H1 (cell line): ENCODE measurements around the gene INVS. TPM values are rescaled to one million over a fixed set of nuclear protein-coding genes. Genes with fewer than 3 reads are reported as not detected.

Experiments used
- CTCF ChIA-PET: fragments of 300-600 bp; sonication (Branson Sonifier 250); formaldehyde crosslinking; loops from one replicate; lab custom pipeline; 2021; ENCODE audit not compliant: partially characterized antibody; lab: Charles Lee
- POLR2A ChIA-PET: fragments of 300-600 bp; sonication (Branson Sonifier 250); formaldehyde crosslinking; loops from one replicate; lab custom pipeline; 2021; ENCODE audit warnings: inconsistent platforms; ENCODE audit not compliant: partially characterized antibody; lab: Charles Lee
- DNase-seq, 2 experiments: peaks; one replicate each; pipeline versions ENCODE4 v3.0.0 to v3.0.0-alpha.2; 2010 to 2022; ENCODE audit warnings: low spot score in 2 of 2, low read depth in 1 of 2, mixed read lengths in 1 of 2
- FAIRE-seq: peaks from 2 replicates; lab custom pipeline; 2011; peaks lifted over from hg19 to GRCh38; lab: Jason Lieb, UNC
- H2AFZ ChIP-seq: 2 replicates; pipeline ENCODE4 v1.8.1; 2012; ENCODE audit warnings: low read length, inconsistent platforms
- H2AK5ac ChIP-seq: 2 replicates; pipeline ENCODE4 v1.6.1; 2013; ENCODE audit warnings: low read depth, low read length
- H2BK120ac ChIP-seq: replicated peaks from 2 replicates; pipeline ENCODE3; 2013; ENCODE audit warnings: low read depth, low read length, inconsistent platforms
- H2BK12ac ChIP-seq: 2 replicates; pipeline ENCODE4 v1.6.1; 2013; ENCODE audit warnings: low read depth, low read length
- H2BK15ac ChIP-seq: 2 replicates; pipeline ENCODE4 v1.6.1; 2013; ENCODE audit warnings: low read length
- H2BK20ac ChIP-seq: 2 replicates; pipeline ENCODE4 v1.6.1; 2013; ENCODE audit warnings: low read length
- H2BK5ac ChIP-seq: 2 replicates; pipeline ENCODE4 v1.6.1; 2013; ENCODE audit warnings: low read depth, low read length
- H3K14ac ChIP-seq: 2 replicates; pipeline ENCODE4 v1.6.1; 2013; ENCODE audit warnings: inconsistent platforms; ENCODE audit not compliant: insufficient read length
- H3K18ac ChIP-seq: 2 replicates; pipeline ENCODE4 v1.6.1; 2013; ENCODE audit warnings: low read length; ENCODE audit errors: extremely low read depth
- H3K23ac ChIP-seq: 2 replicates; pipeline ENCODE4 v1.6.1; 2013; ENCODE audit warnings: inconsistent platforms; ENCODE audit not compliant: insufficient read length
- H3K23me2 ChIP-seq: 2 replicates; pipeline ENCODE4 v1.6.1; 2013; ENCODE audit warnings: low read depth, low read length
- H3K27ac ChIP-seq: 2 replicates; pipeline ENCODE4 v1.6.1; 2011; ENCODE audit warnings: low read depth, low read length, inconsistent platforms
- H3K27me3 ChIP-seq, 4 experiments: replicated peaks in 1 of 4; 1 replicate in 1 of 4; 2 replicates in 3 of 4; pipeline versions ENCODE4 v1.6.1 to v1.8.1; 2011 to 2013; ENCODE audit warnings: low read length in 3 of 4, mild to moderate bottlenecking in 3 of 4, inconsistent platforms in 2 of 4, mixed read lengths in 2 of 4, moderate library complexity in 1 of 4; ENCODE audit not compliant: control insufficient read depth in 3 of 4, insufficient read depth in 3 of 4; ENCODE audit errors: extremely low read depth in 1 of 4
- H3K36me3 ChIP-seq, 4 experiments: 2 replicates each; pipeline versions ENCODE4 v1.6.1 to v1.8.1; 2011 to 2013; ENCODE audit warnings: mild to moderate bottlenecking in 4 of 4, low read length in 3 of 4, moderate library complexity in 2 of 4, control low read depth in 1 of 4, inconsistent platforms in 1 of 4; ENCODE audit not compliant: insufficient read depth in 4 of 4, control insufficient read depth in 2 of 4
- H3K4ac ChIP-seq: replicated peaks from 2 replicates; pipeline ENCODE3; 2013; ENCODE audit warnings: low read length, low read depth, mixed read lengths, inconsistent platforms; ENCODE audit not compliant: insufficient read length
- H3K4me1 ChIP-seq, 4 experiments: replicated peaks in 1 of 4; 1 replicate in 1 of 4; 2 replicates in 3 of 4; pipeline versions ENCODE4 v1.6.1 to v1.8.1; 2011 to 2013; ENCODE audit warnings: low read length in 3 of 4, inconsistent platforms in 2 of 4, mixed read lengths in 1 of 4; ENCODE audit not compliant: insufficient read depth in 4 of 4, control insufficient read depth in 3 of 4
- H3K4me2 ChIP-seq, 2 experiments: 2 replicates each; pipeline versions ENCODE4 v1.6.1 to v1.8.1; 2011 to 2013; ENCODE audit warnings: low read depth in 2 of 2, low read length in 2 of 2, control low read depth in 1 of 2, inconsistent platforms in 1 of 2, mild to moderate bottlenecking in 1 of 2; ENCODE audit not compliant: insufficient read depth in 1 of 2
- H3K4me3 ChIP-seq, 4 experiments: fragments of 200-600, 300-600 bp in 1 of 4; sonication (generic), shearing (Covaris generic), sonication (Bioruptor Twin) in 1 of 4; 2 replicates each; pipeline versions ENCODE4 v1.5.1 to v1.8.1; 2011 to 2016; ENCODE audit warnings: low read length in 4 of 4, low read depth in 3 of 4, control low read depth in 2 of 4, inconsistent platforms in 2 of 4, mild to moderate bottlenecking in 2 of 4, mixed read lengths in 1 of 4, moderate library complexity in 1 of 4; ENCODE audit not compliant: insufficient read depth in 2 of 4; ENCODE audit errors: extremely low read depth in 1 of 4
- H3K56ac ChIP-seq: replicated peaks from 2 replicates; pipeline ENCODE3; 2013; ENCODE audit warnings: low read depth, mild to moderate bottlenecking, mixed read lengths, low read length, inconsistent platforms; ENCODE audit not compliant: insufficient read length
- H3K79me1 ChIP-seq: 2 replicates; pipeline ENCODE4 v1.6.1; 2013; ENCODE audit warnings: low read depth, low read length, control low read depth
- H3K79me2 ChIP-seq, 2 experiments: 2 replicates each; pipeline versions ENCODE4 v1.6.1 to v1.8.1; 2012 to 2013; ENCODE audit warnings: low read length in 2 of 2, mild to moderate bottlenecking in 2 of 2, inconsistent platforms in 1 of 2; ENCODE audit not compliant: insufficient read depth in 2 of 2, control insufficient read depth in 1 of 2
- H3K9ac ChIP-seq, 4 experiments: replicated peaks in 1 of 4; 1 replicate in 1 of 4; 2 replicates in 3 of 4; pipeline versions ENCODE4 v1.6.1 to v1.8.1; 2011 to 2013; ENCODE audit warnings: low read depth in 3 of 4, low read length in 3 of 4, control low read depth in 2 of 4, mild to moderate bottlenecking in 2 of 4, moderate library complexity in 2 of 4, inconsistent platforms in 1 of 4; ENCODE audit errors: extremely low read depth in 1 of 4
- H3K9me3 ChIP-seq, 2 experiments: 2 replicates each; pipeline versions ENCODE4 v1.6.1 to v1.8.1; 2012 to 2013; ENCODE audit warnings: mild to moderate bottlenecking in 2 of 2, moderate library complexity in 2 of 2, control low read depth in 1 of 2, inconsistent platforms in 1 of 2, low read depth in 1 of 2, low read length in 1 of 2, mixed read lengths in 1 of 2; ENCODE audit not compliant: insufficient read depth in 2 of 2
- H4K20me1 ChIP-seq, 2 experiments: replicated peaks in 1 of 2; 2 replicates each; pipeline versions ENCODE3 to v1.8.1; 2011 to 2013; ENCODE audit warnings: inconsistent platforms in 2 of 2, low read length in 2 of 2, mild to moderate bottlenecking in 1 of 2; ENCODE audit not compliant: insufficient read depth in 2 of 2, control insufficient read depth in 1 of 2
- H4K5ac ChIP-seq: 2 replicates; pipeline ENCODE4 v1.6.1; 2013; ENCODE audit warnings: low read length, low read depth, mixed read lengths, inconsistent platforms; ENCODE audit not compliant: insufficient read length
- H4K8ac ChIP-seq: 2 replicates; pipeline ENCODE4 v1.8.0; 2013; ENCODE audit warnings: mild to moderate bottlenecking, moderate library complexity, low read length, inconsistent platforms; ENCODE audit not compliant: insufficient read depth; ENCODE audit errors: extremely low read depth
- H4K91ac ChIP-seq: replicated peaks from 2 replicates; pipeline ENCODE3; 2013; ENCODE audit warnings: low read length, mixed read lengths, inconsistent platforms; ENCODE audit not compliant: insufficient read length
- ATF3 ChIP-seq: IDR thresholded peaks from 2 replicates; pipeline ENCODE4 v1.6.1; 2011; ENCODE audit warnings: low read depth, mild to moderate bottlenecking, low read length; ENCODE audit not compliant: insufficient read depth
- CEBPB ChIP-seq: IDR thresholded peaks from 2 replicates; pipeline ENCODE4 v1.6.1; 2012; ENCODE audit warnings: low read depth, low read length
- EGR1 ChIP-seq: IDR thresholded peaks from 2 replicates; pipeline ENCODE4 v1.6.1; 2011; ENCODE audit warnings: low read depth, low read length, borderline replicate concordance
- EP300 ChIP-seq, 2 experiments: IDR thresholded peaks; 1 replicate in 1 of 2; 2 replicates in 1 of 2; pipeline ENCODE4 v1.6.1; 2011 to 2012; ENCODE audit warnings: low read depth in 2 of 2, low read length in 2 of 2, mild to moderate bottlenecking in 2 of 2, borderline replicate concordance in 1 of 2, inconsistent platforms in 1 of 2, moderate library complexity in 1 of 2
- GTF2F1 ChIP-seq: IDR thresholded peaks from 2 replicates; pipeline ENCODE4 v1.6.1; 2012; ENCODE audit warnings: low read depth, low read length, improper control_type of control experiment, borderline replicate concordance
- HDAC2 ChIP-seq, 2 experiments: fragments of 300-600 bp in 1 of 2; sonication (generic) in 1 of 2; IDR thresholded peaks; 2 replicates each; pipeline ENCODE4 v1.6.1; 2011 to 2012; ENCODE audit warnings: low read depth in 2 of 2, low read length in 2 of 2, mild to moderate bottlenecking in 2 of 2, moderate library complexity in 2 of 2, borderline replicate concordance in 1 of 2, inconsistent platforms in 1 of 2
- KDM5A ChIP-seq: fragments of 200-600 bp; IDR thresholded peaks from 2 replicates; pipeline ENCODE4 v1.7.1; 2012; ENCODE audit warnings: mild to moderate bottlenecking, low read length, inconsistent platforms, mixed read lengths
- NRF1 ChIP-seq: IDR thresholded peaks from 2 replicates; pipeline ENCODE4 v1.6.1; 2011; ENCODE audit warnings: mild to moderate bottlenecking, low read depth, low read length, improper control_type of control experiment
- POU5F1 ChIP-seq: IDR thresholded peaks from 2 replicates; pipeline ENCODE4 v1.6.1; 2011; ENCODE audit warnings: low read depth, mild to moderate bottlenecking, low read length, moderate library complexity
- SIRT6 ChIP-seq: IDR thresholded peaks from one replicate; pipeline ENCODE4 v1.7.1; 2012; ENCODE audit warnings: low read length, inconsistent platforms
- SUZ12 ChIP-seq: fragments of 200-600 bp; sonication (generic); IDR thresholded peaks from 2 replicates; pipeline ENCODE4 v1.6.1; 2012; ENCODE audit warnings: mild to moderate bottlenecking, inconsistent platforms, low read length, moderate library complexity, mixed read lengths
- WGBS, 2 experiments: shearing (Covaris generic) in 1 of 2; methylation state at CpG; one replicate each; pipeline versions ENCODE4 v1.1.6 to v1.1.7; 2013 to 2015; ENCODE audit warnings: low lambda C conversion rate in 2 of 2, mixed read lengths in 2 of 2, inconsistent platforms in 1 of 2, low coverage in 1 of 2, missing lambda C conversion rate in 1 of 2; ENCODE audit not compliant: insufficient replicate concordance in 2 of 2, insufficient coverage in 1 of 2, insufficient read length in 1 of 2; ENCODE audit errors: extremely low coverage in 1 of 2, missing lambda C conversion rate in 1 of 2; 5-methylcytosine and 5-hydroxymethylcytosine counted together
- polyA plus RNA-seq, 7 experiments: library from polyadenylated mRNA; depleted of rRNA in 3 of 7; stranded (reverse) in 5 of 7; unstranded in 2 of 7; fragments of >200 nt in 5 of 7; fragments of 200-250 nt in 2 of 7; gene quantifications; 1 replicate in 5 of 7; 2 replicates in 1 of 7; 4 replicates in 1 of 7; pipeline versions ENCODE4 v1.2.1 to v1.2.3, GENCODE V29; 2011 to 2013; ENCODE audit warnings: missing spikeins in 2 of 7, mixed read lengths in 2 of 7
- total RNA-seq: library from RNA; stranded (reverse); fragmentation: NEBNext Ultra II Directional; extraction: Animal tissue kit (Norgen Biotek cat#: 25700); gene quantifications from 2 replicates; pipeline ENCODE4 v1.2.1, GENCODE V29; 2021
- TF ChIP-seq, protein P1 (sequence below): IDR thresholded peaks from 2 replicates; pipeline ENCODE4 v1.6.1; 2011; ENCODE audit warnings: low read length, improper control_type of control experiment

The INVS gene
- total and polyA plus RNA-seq, 2 of the 8 experiments (the other 6 are each of a cell fraction or from before 2014, with no cell fraction given): 4.1 to 6.9 TPM

DNA sequence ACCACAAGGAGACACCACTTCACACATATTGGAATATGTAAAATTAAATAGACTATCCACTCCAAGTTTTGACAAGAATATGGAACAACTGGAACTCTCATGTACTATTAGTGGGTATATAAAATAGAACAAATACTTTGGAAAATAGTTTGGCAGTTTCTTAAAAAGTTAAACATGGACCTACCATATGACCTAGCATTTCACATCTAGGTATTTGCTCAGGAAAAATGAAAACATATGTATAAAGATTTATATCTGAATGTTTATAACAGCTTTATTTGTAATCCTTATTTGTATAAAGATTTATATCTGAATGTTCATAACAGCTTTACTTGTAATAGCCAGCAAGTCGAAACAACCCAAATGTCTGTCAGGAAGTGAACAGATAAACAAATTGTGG, 49.5 kb upstream of the INVS start:
- Histone ChIP-seq H4K8ac (no peak overlapping the region), H4K20me1 (peaks cover 0 to 2% of the 10 kb centered on the region in 2 experiments), H3K27ac (no peak overlapping the region), H3K79me1 (no peaks in the 10 kb centered on the region), H2AK5ac (no peak overlapping the region), H3K9ac (no peak overlapping the region), H2BK5ac (no peak overlapping the region), H3K56ac (no peak overlapping the region), H3K14ac (no peak overlapping the region), H2BK15ac (no peak overlapping the region), H3K4me1 (no peaks in the 10 kb centered on the region), H3K4me3 (no peak overlapping the region), H3K23ac (no peak overlapping the region), H3K27me3 (no peaks in the 10 kb centered on the region), H3K23me2 (peaks cover 1% of the 10 kb centered on the region; the same call in 1 of the 2 replicates), H3K9me3 (no peaks in the 10 kb centered on the region), H4K91ac (no peak overlapping the region), H2BK20ac (no peak overlapping the region), H3K79me2 (no peaks in the 10 kb centered on the region), H4K5ac (no peak overlapping the region), H3K4me2 (no peak overlapping the region), H2BK12ac (no peak overlapping the region), H2BK120ac (no peak overlapping the region), H3K18ac (no peak overlapping the region), H3K36me3 (peaks cover 0 to 14% (median 2%) of the 10 kb centered on the region in 4 experiments; a peak in 2 of 8 replicates), H2AFZ (no peak overlapping the region), H3K4ac (no peak overlapping the region)
- DNase-seq (no peak), FAIRE-seq (no peak)
- 81% methylated on average over 1 of the region's 1 CpG; no CpG with 5 or more reads in 1 of the 2 experiments for WGBS, 2 experiments
- ChIA-PET CTCF (interaction anchor here (1.0 to 1.3 kb wide), 2 partner anchors 17 to 274 kb away, joined by 3 to 5 read pairs; no protein-coding TSS in a partner anchor), POLR2A (interaction anchor here (0.5 kb wide), 1 partner anchor 13 kb away, joined by 3 read pairs; no protein-coding TSS in a partner anchor)
- TF ChIP-seq CEBPB: no peak
- no peak for TF ChIP-seq POU5F1
- TF ChIP-seq SIRT6: no peak
- TF ChIP-seq HDAC2 (IDR thresholded peaks at IDR 0.05; ENCODE audit: borderline replicate concordance in 1 of 2, low read depth in 2 of 2, low read length in 2 of 2): no peak
- no peak for TF ChIP-seq GTF2F1
- TF ChIP-seq KDM5A: no peak
- TF ChIP-seq NRF1: no peak
- TF ChIP-seq EGR1: no peak
- TF ChIP-seq, protein P1, sequence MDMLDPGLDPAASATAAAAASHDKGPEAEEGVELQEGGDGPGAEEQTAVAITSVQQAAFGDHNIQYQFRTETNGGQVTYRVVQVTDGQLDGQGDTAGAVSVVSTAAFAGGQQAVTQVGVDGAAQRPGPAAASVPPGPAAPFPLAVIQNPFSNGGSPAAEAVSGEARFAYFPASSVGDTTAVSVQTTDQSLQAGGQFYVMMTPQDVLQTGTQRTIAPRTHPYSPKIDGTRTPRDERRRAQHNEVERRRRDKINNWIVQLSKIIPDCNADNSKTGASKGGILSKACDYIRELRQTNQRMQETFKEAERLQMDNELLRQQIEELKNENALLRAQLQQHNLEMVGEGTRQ: no peak
- no peak for TF ChIP-seq SUZ12
- TF ChIP-seq ATF3: no peak
- no peak for TF ChIP-seq EP300 (IDR thresholded peaks at IDR 0.05; ENCODE audit: borderline replicate concordance in 1 of 2, low read depth in 2 of 2, low read length in 2 of 2)
